Progenitor cell of endocrine pancreas (in vitro differentiated cells): ENCODE results near the gene MACROD2. TPM values are rescaled to one million over a fixed set of nuclear protein-coding genes. Genes with fewer than 3 reads are reported as not detected.
"Not testable (repeated sequence)": the region's sequence is repeated elsewhere in the genome, so short reads cannot be mapped to it uniquely, and the experiment has no call there.

Experiments
- DNase-seq: peaks from one replicate; pipeline ENCODE4 v3.0.0; 2021; ENCODE audit warnings: low spot score; ENCODE audit not compliant: unreplicated experiment
- H3K27ac Mint-ChIP-seq: 2 replicates; pipeline ENCODE4 v1.8.0; 2021; ENCODE audit warnings: mild to moderate bottlenecking, moderate library complexity, mixed read lengths
- H3K27me3 Mint-ChIP-seq: 2 replicates; pipeline ENCODE4 v1.8.0; 2021; ENCODE audit warnings: mixed read lengths
- H3K36me3 Mint-ChIP-seq: 2 replicates; pipeline ENCODE4 v1.8.0; 2022; ENCODE audit warnings: mixed read lengths; ENCODE audit not compliant: insufficient read depth
- H3K4me1 Mint-ChIP-seq: 2 replicates; pipeline ENCODE4 v1.8.0; 2021; ENCODE audit warnings: low read depth, mixed read lengths
- H3K4me3 Mint-ChIP-seq: 2 replicates; pipeline ENCODE4 v1.8.0; 2021; ENCODE audit warnings: low read depth, mild to moderate bottlenecking, moderate library complexity, mixed read lengths
- H3K9me3 Mint-ChIP-seq: 2 replicates; pipeline ENCODE4 v1.8.0; 2021; ENCODE audit warnings: low read depth, mixed read lengths
- total RNA-seq: library from RNA; stranded (reverse); gene quantifications from 2 replicates; pipeline ENCODE4 v1.2.1, GENCODE V29; 2021
- TF ChIP-seq, protein P1 (sequence below): fragments of 200-600 bp; sonication (generic); IDR thresholded peaks from one replicate; pipeline ENCODE4 v1.5.0; 2021; ENCODE audit warnings: antibody characterized with exemption, mild to moderate bottlenecking; ENCODE audit not compliant: unreplicated experiment

Gene MACROD2
- total RNA-seq, 1 donor from 2014 or later: 7.6 TPM

DNA sequence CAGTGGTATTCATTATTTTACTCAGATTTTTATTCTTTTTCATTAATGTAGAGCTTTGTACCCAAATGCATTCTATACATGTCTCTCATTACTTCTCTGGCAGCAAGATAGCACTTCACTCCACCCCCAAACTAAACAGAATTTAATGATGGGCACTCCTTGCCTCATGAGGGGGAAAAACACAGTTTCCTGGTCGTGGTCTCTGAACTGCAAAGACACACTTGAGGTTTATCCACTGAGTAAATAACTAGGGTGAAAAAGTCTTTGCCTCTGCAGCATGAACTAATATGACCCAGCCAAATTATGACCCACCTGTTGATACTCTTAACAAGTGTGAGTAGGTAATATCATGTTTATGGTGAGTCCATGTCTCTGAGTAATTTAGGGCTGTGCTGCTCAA, 1127.3 kb downstream of the MACROD2 start:
- TF ChIP-seq, protein P1, sequence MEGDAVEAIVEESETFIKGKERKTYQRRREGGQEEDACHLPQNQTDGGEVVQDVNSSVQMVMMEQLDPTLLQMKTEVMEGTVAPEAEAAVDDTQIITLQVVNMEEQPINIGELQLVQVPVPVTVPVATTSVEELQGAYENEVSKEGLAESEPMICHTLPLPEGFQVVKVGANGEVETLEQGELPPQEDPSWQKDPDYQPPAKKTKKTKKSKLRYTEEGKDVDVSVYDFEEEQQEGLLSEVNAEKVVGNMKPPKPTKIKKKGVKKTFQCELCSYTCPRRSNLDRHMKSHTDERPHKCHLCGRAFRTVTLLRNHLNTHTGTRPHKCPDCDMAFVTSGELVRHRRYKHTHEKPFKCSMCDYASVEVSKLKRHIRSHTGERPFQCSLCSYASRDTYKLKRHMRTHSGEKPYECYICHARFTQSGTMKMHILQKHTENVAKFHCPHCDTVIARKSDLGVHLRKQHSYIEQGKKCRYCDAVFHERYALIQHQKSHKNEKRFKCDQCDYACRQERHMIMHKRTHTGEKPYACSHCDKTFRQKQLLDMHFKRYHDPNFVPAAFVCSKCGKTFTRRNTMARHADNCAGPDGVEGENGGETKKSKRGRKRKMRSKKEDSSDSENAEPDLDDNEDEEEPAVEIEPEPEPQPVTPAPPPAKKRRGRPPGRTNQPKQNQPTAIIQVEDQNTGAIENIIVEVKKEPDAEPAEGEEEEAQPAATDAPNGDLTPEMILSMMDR: no peak

DNA sequence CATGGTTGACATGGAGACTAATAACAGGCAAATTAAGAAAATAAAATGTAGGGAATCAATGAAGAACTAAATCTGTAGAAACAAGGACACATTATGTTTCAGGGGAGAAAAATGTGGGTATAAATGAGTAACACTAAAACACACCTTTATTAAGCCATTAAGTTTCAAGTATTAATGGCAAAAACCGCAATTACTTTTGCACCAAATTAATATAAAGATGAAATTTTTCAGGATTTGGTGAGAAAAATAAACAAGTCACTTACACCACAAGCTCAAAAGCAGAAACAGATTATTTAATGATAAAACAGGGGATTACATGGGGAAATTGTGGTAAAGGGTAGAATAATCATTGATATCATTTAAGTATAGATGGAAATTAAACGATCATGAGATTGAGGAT, 1135.9 kb downstream of the MACROD2 start:
- no peaks in the 10 kb centered on the region for H3K36me3 Mint-ChIP-seq
- H3K27ac Mint-ChIP-seq: no peak overlapping the region
- TF ChIP-seq, protein P1: no peak
- no peaks in the 10 kb centered on the region for H3K4me1 Mint-ChIP-seq
- H3K4me3 Mint-ChIP-seq: no peak overlapping the region
- DNase-seq: no peak
- no peaks in the 10 kb centered on the region for H3K27me3 Mint-ChIP-seq
- H3K9me3 Mint-ChIP-seq: no peaks in the 10 kb centered on the region

More for the DNA sequence above, 1127.3 kb downstream of the MACROD2 start:
- Mint-ChIP-seq H3K4me3 (no peak overlapping the region), H3K36me3 (no peaks in the 10 kb centered on the region), H3K27me3 (no peaks in the 10 kb centered on the region), H3K9me3 (no peaks in the 10 kb centered on the region), H3K4me1 (peaks cover 8% of the 10 kb centered on the region), H3K27ac (no peak overlapping the region)
- no peak for DNase-seq

DNA sequence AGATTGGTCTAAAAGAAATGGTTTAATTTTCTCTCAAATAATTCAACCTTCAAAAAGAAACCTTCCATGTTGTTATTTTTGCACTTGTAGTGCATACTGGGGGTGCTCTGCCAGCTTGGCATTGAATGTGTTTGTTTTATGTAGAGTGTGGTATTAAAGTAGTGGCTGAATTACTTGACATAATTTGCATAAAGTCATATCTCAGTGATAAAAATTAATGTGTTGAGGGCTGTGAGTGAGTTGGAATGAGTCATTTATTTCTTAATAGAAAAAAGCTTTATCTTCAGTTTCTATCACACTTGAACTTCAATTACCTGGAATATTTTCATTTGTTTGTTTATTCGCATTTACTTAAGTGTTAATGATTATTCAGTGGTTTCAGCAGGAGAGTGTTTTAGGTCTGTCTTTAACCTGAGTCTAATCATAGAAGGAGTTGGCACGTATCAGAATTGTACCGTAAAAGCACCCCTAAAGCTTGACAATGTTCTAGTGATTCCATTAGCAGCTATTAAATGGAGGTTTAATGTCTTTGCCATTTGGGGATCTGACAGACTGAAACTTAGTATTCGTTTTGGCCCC, 1143.3 kb downstream of the MACROD2 start:
- Mint-ChIP-seq H3K36me3 (no peaks in the 10 kb centered on the region), H3K4me1 (peaks cover 12% of the 10 kb centered on the region), H3K9me3 (peaks cover 3% of the 10 kb centered on the region), H3K27me3 (no peaks in the 10 kb centered on the region), H3K27ac (no peak overlapping the region), H3K4me3 (no peak overlapping the region)
- TF ChIP-seq, protein P1: no peak
- no peak for DNase-seq

DNA sequence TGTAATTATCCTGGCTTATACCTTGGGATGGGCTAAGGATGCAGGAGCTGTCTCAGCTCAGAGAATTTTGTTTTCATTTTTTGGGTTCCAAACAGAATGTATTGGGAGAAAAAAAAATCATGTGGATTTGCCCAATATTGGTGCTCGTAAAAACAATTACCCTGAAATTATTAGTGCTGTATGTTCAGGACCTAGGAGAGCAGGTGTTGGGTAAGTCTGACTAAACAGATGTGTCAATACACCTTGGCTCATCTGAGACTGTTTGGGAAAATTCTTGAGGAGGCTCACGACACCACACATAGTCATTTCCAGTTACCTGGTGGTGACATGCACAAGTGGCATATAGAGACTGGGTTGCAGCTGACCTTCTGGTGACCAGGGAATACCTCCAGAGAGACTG, 1144.2 kb downstream of the MACROD2 start:
- Mint-ChIP-seq H3K4me1 (peaks cover 12% of the 10 kb centered on the region), H3K9me3 (peaks cover 3% of the 10 kb centered on the region), H3K27ac (no peak overlapping the region), H3K4me3 (no peak overlapping the region), H3K27me3 (no peaks in the 10 kb centered on the region), H3K36me3 (no peaks in the 10 kb centered on the region)
- DNase-seq: no peak
- TF ChIP-seq, protein P1: no peak

DNA sequence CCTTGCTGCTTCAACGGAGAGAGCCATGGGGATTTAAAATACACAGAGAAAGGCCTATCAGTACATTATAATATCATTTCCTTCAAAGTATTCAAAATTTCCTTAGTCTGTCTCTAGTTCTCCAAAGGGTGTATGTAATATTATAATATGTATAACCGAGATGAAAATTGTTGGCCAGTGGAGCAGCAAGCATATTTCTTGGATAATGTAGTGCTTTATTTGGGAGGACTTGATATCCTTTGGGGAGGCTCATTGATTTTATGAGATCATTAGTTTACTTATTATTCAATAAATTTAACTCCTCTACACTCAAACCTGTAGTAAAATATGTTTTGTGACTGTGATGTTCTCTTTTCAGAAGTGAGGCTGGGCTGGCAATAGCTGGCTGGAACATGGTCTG, 1145.0 kb downstream of the MACROD2 start:
- Mint-ChIP-seq H3K4me3 (no peak overlapping the region), H3K9me3 (peaks cover 3% of the 10 kb centered on the region), H3K36me3 (no peaks in the 10 kb centered on the region), H3K4me1 (peaks cover 12% of the 10 kb centered on the region), H3K27me3 (no peaks in the 10 kb centered on the region), H3K27ac (no peak overlapping the region)
- DNase-seq: no peak
- TF ChIP-seq, protein P1: no peak

DNA sequence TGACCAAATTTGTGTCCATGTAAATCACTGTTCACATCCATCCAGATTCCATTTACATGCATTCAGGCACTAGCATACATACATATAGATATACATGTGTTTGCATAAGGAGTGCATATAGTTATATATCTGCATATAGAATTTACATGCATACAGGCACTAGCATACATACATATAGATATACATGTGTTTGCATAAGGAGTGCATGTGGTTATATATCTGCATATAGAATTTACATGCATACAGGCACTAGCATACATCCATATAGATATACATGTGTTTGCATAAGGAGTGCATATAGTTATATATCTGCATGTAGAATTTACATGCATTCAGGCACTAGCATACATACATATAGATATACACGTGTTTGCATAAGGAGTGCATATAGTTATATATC, 1145.6 kb downstream of the MACROD2 start:
- peaks cover 12% of the 10 kb centered on the region for H3K4me1 Mint-ChIP-seq
- H3K9me3 Mint-ChIP-seq, H3K27ac Mint-ChIP-seq, H3K36me3 Mint-ChIP-seq, DNase-seq, H3K4me3 Mint-ChIP-seq, H3K27me3 Mint-ChIP-seq: not testable (repeated sequence)
